Ovary (tissue), 9 donors: ENCODE measurements around the gene KIF11. TPM values are rescaled to one million over a fixed set of nuclear protein-coding genes. Genes with fewer than 3 reads are reported as not detected.
A peak's percentile ranks its signal among the peaks of the same experiment; 100 is the strongest.

Experiments used
- DNase-seq, 5 donors: peaks; one replicate each; pipeline ENCODE4 v3.0.0-alpha.2; 2019 to 2020
- H3K27ac ChIP-seq, 2 donors: fragments of 200-600 bp; one replicate each; pipeline versions ENCODE4 v1.5.1 to v1.8.0; 2019 to 2022
- H3K27me3 ChIP-seq: fragments of 200-600 bp; one replicate; pipeline ENCODE4 v1.8.0; 2022
- H3K36me3 ChIP-seq: fragments of 200-600 bp; sonication (generic); one replicate; pipeline ENCODE4 v1.5.1; 2019
- H3K4me1 ChIP-seq: one replicate; pipeline ENCODE4 v1.8.1; 2013; ENCODE audit warnings: mild to moderate bottlenecking, moderate library complexity; ENCODE audit not compliant: insufficient read depth
- H3K4me3 ChIP-seq: fragments of 200-600 bp; sonication (generic); one replicate; pipeline ENCODE4 v1.5.1; 2017
- H3K9me3 ChIP-seq, 2 donors: fragments of 200-600 bp in 1 of 2; sonication (generic) in 1 of 2; one replicate each; pipeline versions ENCODE4 v1.5.1 to v1.8.1; 2013 to 2019; ENCODE audit warnings: mild to moderate bottlenecking in 1 of 2, moderate library complexity in 1 of 2
- EP300 ChIP-seq: sonication (generic); formaldehyde crosslinking; IDR thresholded peaks from one replicate; pipeline ENCODE4 v1.6.1; 2017; ENCODE audit warnings: antibody characterized with exemption
- POLR2A ChIP-seq: fragments of 450-650 bp; IDR thresholded peaks from one replicate; pipeline ENCODE4 v1.6.1; 2017; ENCODE audit warnings: antibody characterized with exemption, mild to moderate bottlenecking, moderate library complexity
- WGBS, 3 donors: extraction: QIAGEN DNeasy Blood & Tissue Kit in 1 of 3; methylation state at CpG; one replicate each; pipeline versions ENCODE4 v1.1.5 to v1.1.7; 2013 to 2017; 5-methylcytosine and 5-hydroxymethylcytosine counted together
- intact Hi-C, 4 donors: fragments of 100-400 bp; cut with DNase I; formaldehyde crosslinking; loops; one replicate each; pipeline versions ENCODE4 v1.11.0 to v1.15.1; 2022 to 2023
- polyA plus RNA-seq, 2 donors: library from polyadenylated mRNA; stranded (reverse); fragments of 200-250 nt in 1 of 2; fragments of 350-450 nt in 1 of 2; fragmentation: Illumina TruSeq in 1 of 2; extraction: RNeasy Lipid Tissue Mini Kit (QIAGEN cat#74804) in 1 of 2; gene quantifications; one replicate each; pipeline ENCODE4 v1.2.3, GENCODE V29; 2013 to 2014
- total RNA-seq, 7 donors: library from RNA; depleted of rRNA in 2 of 7; stranded (reverse); fragments of >200 nt in 2 of 7; fragmentation: NEBNext Ultra II Directional in 3 of 7; extraction: Animal tissue kit (Norgen Biotek cat#: 25700) in 3 of 7; gene quantifications; one replicate each; pipeline versions ENCODE4 v1.1.0 to v1.2.4, GENCODE V29; 2016 to 2023
- TF ChIP-seq, protein P1 (sequence below), 3 donors: fragments of 450-650 bp in 2 of 3; fragments of 200-600 bp in 1 of 3; IDR thresholded peaks; one replicate each; pipeline versions ENCODE4 v1.5.1 to v1.8.0; 2016 to 2022; ENCODE audit warnings: antibody characterized with exemption in 3 of 3, mild to moderate bottlenecking in 1 of 3
- donor health status: DM: no; HTN: no; CAD: no; lungs with moderate emphysema.
- donor health status: DM: no; HTN: no; CAD: no.
- donor health status: Bipolar disorder and iron deficiency.
- donor health status: DM: yes; HTN: yes; CAD: no.
- donor health status: DM: no; HTN: no; CAD: no.
- donor health status: DM: yes; HTN: yes; CAD: no.

KIF11 gene
- total and polyA plus RNA-seq, 9 donors: 0.23 to 2.3 (median 0.77) TPM

- Histone ChIP-seq H3K36me3 (no peaks in the 10 kb centered on the region), H3K27me3 (no peaks in the 10 kb centered on the region), H3K27ac (no peak overlapping the region), H3K4me1 (peaks cover 10% of the 10 kb centered on the region), H3K4me3 (no peak overlapping the region), H3K9me3 (no peaks in the 10 kb centered on the region)
- intact Hi-C loops: no loop called here
- WGBS, 3 donors: 56 to 67% (median 59%) methylated on average over 1 of the region's 1 CpG
- no peak for DNase-seq
- TF ChIP-seq, protein P1, sequence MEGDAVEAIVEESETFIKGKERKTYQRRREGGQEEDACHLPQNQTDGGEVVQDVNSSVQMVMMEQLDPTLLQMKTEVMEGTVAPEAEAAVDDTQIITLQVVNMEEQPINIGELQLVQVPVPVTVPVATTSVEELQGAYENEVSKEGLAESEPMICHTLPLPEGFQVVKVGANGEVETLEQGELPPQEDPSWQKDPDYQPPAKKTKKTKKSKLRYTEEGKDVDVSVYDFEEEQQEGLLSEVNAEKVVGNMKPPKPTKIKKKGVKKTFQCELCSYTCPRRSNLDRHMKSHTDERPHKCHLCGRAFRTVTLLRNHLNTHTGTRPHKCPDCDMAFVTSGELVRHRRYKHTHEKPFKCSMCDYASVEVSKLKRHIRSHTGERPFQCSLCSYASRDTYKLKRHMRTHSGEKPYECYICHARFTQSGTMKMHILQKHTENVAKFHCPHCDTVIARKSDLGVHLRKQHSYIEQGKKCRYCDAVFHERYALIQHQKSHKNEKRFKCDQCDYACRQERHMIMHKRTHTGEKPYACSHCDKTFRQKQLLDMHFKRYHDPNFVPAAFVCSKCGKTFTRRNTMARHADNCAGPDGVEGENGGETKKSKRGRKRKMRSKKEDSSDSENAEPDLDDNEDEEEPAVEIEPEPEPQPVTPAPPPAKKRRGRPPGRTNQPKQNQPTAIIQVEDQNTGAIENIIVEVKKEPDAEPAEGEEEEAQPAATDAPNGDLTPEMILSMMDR (IDR thresholded peaks at IDR 0.05): no peak
- no peak for TF ChIP-seq POLR2A
Observed at GRCh38 chr10:92693534-92693893, 100.6 kb downstream of the KIF11 start.

DNA sequence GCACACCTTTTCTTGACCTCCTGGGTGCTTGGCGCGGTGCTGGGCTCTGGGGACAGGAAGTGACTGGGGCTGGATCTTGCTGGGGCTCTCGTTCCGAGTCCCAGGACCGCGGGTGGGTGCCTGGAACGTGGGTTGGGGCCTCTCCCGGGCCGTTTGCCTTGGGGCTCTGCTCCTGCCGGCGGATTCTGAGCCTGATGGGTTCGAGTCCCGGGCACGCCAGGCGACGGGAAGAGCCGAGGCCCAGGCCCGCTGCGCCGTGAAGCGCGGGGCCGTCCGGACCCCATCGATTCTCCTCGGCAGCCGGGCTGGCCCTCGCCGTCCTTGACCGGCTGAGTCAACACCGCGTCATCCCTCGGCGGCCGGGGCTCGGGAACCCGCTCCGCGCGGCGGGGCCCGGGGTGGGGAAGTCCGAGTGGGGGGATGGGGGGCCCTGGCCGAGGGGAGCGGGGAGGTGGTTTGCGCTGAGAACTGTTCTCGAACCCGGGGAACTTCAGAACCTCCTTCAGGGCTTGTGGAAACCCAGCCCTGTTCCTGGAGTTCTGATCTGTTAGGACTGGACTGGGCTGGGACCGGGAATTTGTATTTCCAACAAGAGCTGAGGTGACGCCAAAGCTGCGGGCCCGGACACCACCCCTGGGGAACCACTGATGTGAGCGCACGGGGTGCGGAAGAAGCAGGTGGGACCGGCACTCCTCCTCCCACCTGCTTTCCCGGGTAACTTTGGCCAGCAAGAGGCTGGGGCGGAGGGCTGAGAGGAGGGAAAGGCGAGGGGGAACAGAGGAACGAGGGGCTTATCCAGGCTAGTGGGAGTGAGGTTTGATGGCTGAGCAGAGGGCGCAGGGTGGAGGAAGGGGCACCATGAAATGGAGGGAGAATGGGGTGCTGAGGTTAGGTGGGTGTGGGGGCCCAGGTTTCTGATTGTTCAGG, 103.0 kb downstream of the KIF11 start:
- Histone ChIP-seq H3K36me3 (no peaks in the 10 kb centered on the region), H3K9me3 (no peaks in the 10 kb centered on the region), H3K4me3 (no peak overlapping the region), H3K27ac (no peak overlapping the region), H3K27me3 (no peaks in the 10 kb centered on the region), H3K4me1 (peaks cover 2% of the 10 kb centered on the region)
- intact Hi-C loops: no loop called here
- peak in 4 of 5 donors; percentile 48 to 52 (median 50) for DNase-seq
- 17 to 22% (median 17%) methylated on average over 50 to 61 of the region's 61 CpGs for WGBS, 3 donors
- no peak for TF ChIP-seq POLR2A
- TF ChIP-seq, protein P1 (IDR thresholded peaks at IDR 0.05): no peak
- no peak for TF ChIP-seq EP300

GRCh38 chr10:92696606-92697383, 103.9 kb downstream of the KIF11 start:
- no peak overlapping the region for H3K4me3 ChIP-seq
- intact Hi-C loops: no loop called here
- no peaks in the 10 kb centered on the region for H3K9me3 ChIP-seq
- H3K4me1 ChIP-seq: peaks cover 2% of the 10 kb centered on the region
- TF ChIP-seq, protein P1 (IDR thresholded peaks at IDR 0.05): no peak
- TF ChIP-seq POLR2A (no peak), EP300 (no peak)
- no peaks in the 10 kb centered on the region for H3K27me3 ChIP-seq
- 79 to 85% (median 81%) methylated on average over 7 of the region's 7 CpGs for WGBS, 3 donors
- DNase-seq: no peak
- no peak overlapping the region for H3K27ac ChIP-seq
- H3K36me3 ChIP-seq: no peaks in the 10 kb centered on the region

GRCh38 chr10:92697663-92698511, 105.0 kb downstream of the KIF11 start:
- H3K27me3 ChIP-seq: no peaks in the 10 kb centered on the region
- H3K36me3 ChIP-seq: no peaks in the 10 kb centered on the region
- no peak for DNase-seq
- intact Hi-C loops: no loop called here
- WGBS, 3 donors: 44 to 55% (median 53%) methylated on average over 7 of the region's 7 CpGs
- H3K27ac ChIP-seq: no peak overlapping the region
- no peaks in the 10 kb centered on the region for H3K9me3 ChIP-seq
- no peak overlapping the region for H3K4me3 ChIP-seq
- TF ChIP-seq, protein P1 (IDR thresholded peaks at IDR 0.05): no peak
- no peak for TF ChIP-seq POLR2A
- no peak for TF ChIP-seq EP300
- H3K4me1 ChIP-seq: no peaks in the 10 kb centered on the region
